Heart right ventricle (tissue), 16 donors: ENCODE measurements around the gene ABI3BP. TPM values are rescaled to one million over a fixed set of nuclear protein-coding genes. Genes with fewer than 3 reads are reported as not detected.

Experiments used
- ATAC-seq, 8 donors: fragments of 200-7000 bp; cut with Tn5 transposase; one replicate each; pipeline ENCODE4 v1.9.1; 2020; ENCODE audit warnings: mild to moderate bottlenecking in 8 of 8, moderate library complexity in 8 of 8, moderate number of reproducible peaks in 1 of 8
- DNase-seq, 2 donors: peaks; one replicate each; pipeline ENCODE4 v3.0.0-alpha.2; 2020
- H3K27ac ChIP-seq, 10 donors: fragments of 200-600 bp; sonication (generic) in 2 of 10; one replicate each; pipeline versions ENCODE4 v1.5.0 to v1.8.0; 2020 to 2022; ENCODE audit warnings: mild to moderate bottlenecking in 3 of 10
- H3K27me3 ChIP-seq, 7 donors: fragments of 200-600 bp; one replicate each; pipeline ENCODE4 v1.8.0; 2021 to 2022; ENCODE audit warnings: mild to moderate bottlenecking in 2 of 7
- H3K36me3 ChIP-seq, 9 donors: fragments of 200-600 bp; sonication (generic) in 1 of 9; one replicate each; pipeline versions ENCODE4 v1.5.0 to v1.8.0; 2020 to 2022; ENCODE audit warnings: mild to moderate bottlenecking in 2 of 9
- H3K4me1 ChIP-seq, 9 donors: fragments of 200-600 bp; sonication (generic) in 1 of 9; one replicate each; pipeline versions ENCODE4 v1.5.0 to v1.8.0; 2020 to 2022; ENCODE audit warnings: mild to moderate bottlenecking in 4 of 9
- H3K4me3 ChIP-seq, 10 donors: fragments of 200-600 bp; sonication (generic) in 2 of 10; one replicate each; pipeline versions ENCODE4 v1.5.0 to v1.8.0; 2020 to 2022; ENCODE audit warnings: mild to moderate bottlenecking in 7 of 10, moderate library complexity in 2 of 10
- H3K9me3 ChIP-seq, 11 donors: fragments of 200-600 bp in 10 of 11; sonication (generic) in 2 of 11; one replicate each; pipeline versions ENCODE4 v1.5.0 to v1.8.0; 2013 to 2022; ENCODE audit warnings: mild to moderate bottlenecking in 2 of 11, control low read depth in 1 of 11, moderate library complexity in 1 of 11
- WGBS, 2 donors: extraction: QIAGEN DNeasy Blood & Tissue Kit; methylation state at CpG; one replicate each; pipeline ENCODE4 v1.1.7; 2013; ENCODE audit warnings: inconsistent platforms in 1 of 2; 5-methylcytosine and 5-hydroxymethylcytosine counted together
- intact Hi-C, 10 donors: fragments of 100-400 bp; cut with DNase I; formaldehyde crosslinking; loops; one replicate each; pipeline versions ENCODE4 v1.11.1 to v1.14.2; 2022
- polyA plus RNA-seq, 2 donors: library from polyadenylated mRNA; stranded (reverse); fragments of 200-250 nt; gene quantifications; one replicate each; pipeline ENCODE4 v1.2.3, GENCODE V29; 2013
- total RNA-seq, 10 donors: library from RNA; stranded (reverse); fragmentation: NEBNext Ultra II Directional in 3 of 10; extraction: Animal tissue kit (Norgen Biotek cat#: 25700) in 3 of 10; gene quantifications; one replicate each; pipeline versions ENCODE4 v1.2.1 to v1.2.4, GENCODE V29; 2021 to 2023
- TF ChIP-seq, protein P1 (sequence below), 9 donors: fragments of 200-600 bp; sonication (generic) in 2 of 9; IDR thresholded peaks; one replicate each; pipeline versions ENCODE4 v1.5.0 to v1.8.0; 2021 to 2022; ENCODE audit warnings: antibody characterized with exemption in 9 of 9, mild to moderate bottlenecking in 5 of 9, moderate library complexity in 1 of 9
- donor health status: Arrhythmogenic right ventricular cardiomyopathy.
- donor health status: ischemic (EF 13 %, LVEDD 7.1; RV severe dilation, severe dysfunction).
- donor health status: healthy with polysubstance abuse.
- donor health status: DM: no; HTN: yes; CAD: no.
- donor health status: DM: no; HTN: no; CAD: no.
- donor health status: ischemic (EF 25% LVEDD 6.9; RV normal size, moderate dysfunction).
- donor health status: ischemic (EF 25% LVEDD 5.7; RV mildly dilated, moderate dysfunction).
- donor health status: healthy.
- donor health status: DM: yes; HTN: yes; CAD: no.
- donor health status: Ischemic cardiomyopathy.
- donor health status: ischemic (EF 35%, LVEDD 5.7; RV mildly dilated, moderate dysfunction).
- donor health status: nonischemic (EF 11% LVEDD 7.7; RV severe dilation, severe dysfunction).
- donor health status: DM: yes; HTN: yes; CAD: no.
- donor health status: PGD.
- donor health status: ischemic (EF 29% LVEDD 5.4; RV normal size, mild dysfunction).
- donor health status: nonischemic (EF 23%, LVEDD 6.1; RV moderate dilation, normal function).

ABI3BP gene
- total and polyA plus RNA-seq, 12 donors = 11.7 to 90.2 (median 26.5) TPM

DNA sequence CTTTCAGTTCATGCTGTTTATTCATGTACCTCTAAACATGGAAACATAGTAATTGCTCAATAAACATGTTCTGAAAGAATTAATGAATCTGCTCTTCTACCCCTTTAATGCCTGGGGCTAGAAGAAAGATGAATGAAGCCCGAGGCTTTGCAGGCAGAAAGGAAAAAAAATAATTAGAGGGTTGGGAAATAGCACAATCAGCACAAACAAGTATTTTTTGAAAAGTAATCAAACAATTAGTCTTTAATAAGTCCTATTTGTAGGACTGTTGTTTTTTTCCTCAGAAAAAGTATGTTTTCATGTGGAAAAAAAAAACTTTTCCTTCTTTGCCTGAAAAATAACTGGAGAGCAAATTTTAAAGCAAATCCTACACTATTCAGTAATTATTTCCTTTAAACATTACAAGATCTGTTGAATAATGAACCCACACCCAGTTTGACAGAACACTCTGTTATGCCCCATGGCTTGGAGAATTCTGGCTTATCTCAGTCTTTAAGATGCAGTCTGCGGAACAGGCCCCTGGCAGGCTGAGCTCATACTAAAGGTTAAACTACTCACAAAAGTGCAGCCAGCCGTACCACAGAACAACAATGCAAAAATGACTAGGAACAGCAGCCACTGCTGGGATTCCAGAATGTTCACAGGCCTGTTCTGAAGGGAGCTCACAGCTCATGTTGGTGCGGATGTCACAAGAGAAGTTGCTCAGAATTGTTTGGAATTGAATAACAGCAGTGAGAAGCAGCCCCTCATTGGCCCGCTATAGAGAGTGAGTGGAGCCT, 79.2 kb downstream of the ABI3BP start:
- Histone ChIP-seq H3K4me1 (peaks cover 0 to 5% (median 0%) of the 10 kb centered on the region in 9 donors), H3K9me3 (peaks cover 0 to under 1% (median 0%) of the 10 kb centered on the region in 11 donors), H3K27ac (peak overlapping the region in 3 of 10 donors; percentile 17 to 29 (median 26)), H3K27me3 (no peaks in the 10 kb centered on the region), H3K36me3 (no peaks in the 10 kb centered on the region), H3K4me3 (no peak overlapping the region)
- 68 to 74% methylated on average over 5 of the region's 5 CpGs for WGBS, 2 donors
- TF ChIP-seq, protein P1, sequence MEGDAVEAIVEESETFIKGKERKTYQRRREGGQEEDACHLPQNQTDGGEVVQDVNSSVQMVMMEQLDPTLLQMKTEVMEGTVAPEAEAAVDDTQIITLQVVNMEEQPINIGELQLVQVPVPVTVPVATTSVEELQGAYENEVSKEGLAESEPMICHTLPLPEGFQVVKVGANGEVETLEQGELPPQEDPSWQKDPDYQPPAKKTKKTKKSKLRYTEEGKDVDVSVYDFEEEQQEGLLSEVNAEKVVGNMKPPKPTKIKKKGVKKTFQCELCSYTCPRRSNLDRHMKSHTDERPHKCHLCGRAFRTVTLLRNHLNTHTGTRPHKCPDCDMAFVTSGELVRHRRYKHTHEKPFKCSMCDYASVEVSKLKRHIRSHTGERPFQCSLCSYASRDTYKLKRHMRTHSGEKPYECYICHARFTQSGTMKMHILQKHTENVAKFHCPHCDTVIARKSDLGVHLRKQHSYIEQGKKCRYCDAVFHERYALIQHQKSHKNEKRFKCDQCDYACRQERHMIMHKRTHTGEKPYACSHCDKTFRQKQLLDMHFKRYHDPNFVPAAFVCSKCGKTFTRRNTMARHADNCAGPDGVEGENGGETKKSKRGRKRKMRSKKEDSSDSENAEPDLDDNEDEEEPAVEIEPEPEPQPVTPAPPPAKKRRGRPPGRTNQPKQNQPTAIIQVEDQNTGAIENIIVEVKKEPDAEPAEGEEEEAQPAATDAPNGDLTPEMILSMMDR (IDR thresholded peaks at IDR 0.05) = no peak
- intact Hi-C loops = no loop called here
- ATAC-seq (peak in 5 of 8 donors; percentile 30 to 81 (median 47)), DNase-seq (no peak)

DNA sequence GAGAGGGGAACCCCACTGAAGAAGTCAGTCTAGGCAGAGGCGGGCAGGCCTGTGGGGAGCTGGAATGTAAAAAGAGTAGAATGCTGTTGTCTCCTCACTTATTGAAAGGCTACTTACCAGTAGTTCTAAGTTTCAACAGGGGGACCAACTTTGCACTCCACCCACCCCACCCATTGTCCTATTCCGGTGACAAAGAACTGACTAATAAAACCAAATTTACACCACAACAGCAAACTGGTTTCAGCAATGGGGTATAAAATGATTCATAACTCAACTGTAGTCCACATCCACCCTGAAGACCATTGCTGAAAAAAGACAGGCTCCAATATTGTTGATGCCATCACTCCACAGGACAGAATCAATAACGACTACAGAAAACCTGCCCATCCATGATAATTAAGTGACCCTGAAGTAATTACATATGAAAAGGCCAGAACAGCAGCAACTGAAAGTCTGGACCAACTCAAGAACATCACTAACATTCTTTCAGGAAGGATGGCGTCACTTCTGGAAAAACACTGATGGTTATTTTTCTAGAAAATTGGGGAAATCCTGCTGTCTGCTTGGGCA, 80.2 kb downstream of the ABI3BP start:
- Histone ChIP-seq H3K4me3 (no peak overlapping the region), H3K36me3 (no peaks in the 10 kb centered on the region), H3K27me3 (no peaks in the 10 kb centered on the region), H3K9me3 (peaks cover 0 to 5% (median 0%) of the 10 kb centered on the region in 11 donors), H3K4me1 (peaks cover 0 to 5% (median 0%) of the 10 kb centered on the region in 9 donors), H3K27ac (no peak overlapping the region)
- DNase-seq = no peak
- TF ChIP-seq, protein P1 (IDR thresholded peaks at IDR 0.05) = no peak
- ATAC-seq = no peak
- intact Hi-C loops = no loop called here
- WGBS, 2 donors = 89 to 90% methylated on average over 4 of the region's 4 CpGs

DNA sequence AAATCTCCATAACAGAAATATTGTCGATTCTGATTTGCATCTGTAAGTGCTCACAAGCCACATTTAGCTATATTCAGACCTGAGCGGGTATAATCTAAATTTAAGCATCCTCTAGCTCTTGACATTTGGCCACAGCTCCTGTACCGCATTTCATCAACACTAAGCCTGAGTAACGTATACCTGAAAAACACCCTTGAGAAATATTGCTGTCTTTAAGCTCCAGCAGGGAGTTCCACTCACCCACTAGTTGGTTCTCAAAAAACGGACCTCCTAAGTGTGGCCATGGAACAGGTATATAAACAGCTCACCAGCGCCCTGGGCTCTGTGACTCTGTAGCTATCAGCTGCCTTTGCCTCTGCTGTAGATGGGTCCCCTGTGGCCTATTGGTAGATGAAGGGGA, 80.7 kb downstream of the ABI3BP start:
- WGBS, 2 donors = 88 to 89% methylated on average over 6 of the region's 6 CpGs
- Histone ChIP-seq H3K4me3 (no peak overlapping the region), H3K36me3 (no peaks in the 10 kb centered on the region), H3K27me3 (no peaks in the 10 kb centered on the region), H3K4me1 (peaks cover 0 to 5% (median 0%) of the 10 kb centered on the region in 9 donors), H3K27ac (no peak overlapping the region), H3K9me3 (peaks cover 0 to 5% (median 0%) of the 10 kb centered on the region in 11 donors)
- ATAC-seq (no peak), DNase-seq (no peak)
- TF ChIP-seq, protein P1 (IDR thresholded peaks at IDR 0.05) = no peak
- intact Hi-C loops = no loop called here

DNA sequence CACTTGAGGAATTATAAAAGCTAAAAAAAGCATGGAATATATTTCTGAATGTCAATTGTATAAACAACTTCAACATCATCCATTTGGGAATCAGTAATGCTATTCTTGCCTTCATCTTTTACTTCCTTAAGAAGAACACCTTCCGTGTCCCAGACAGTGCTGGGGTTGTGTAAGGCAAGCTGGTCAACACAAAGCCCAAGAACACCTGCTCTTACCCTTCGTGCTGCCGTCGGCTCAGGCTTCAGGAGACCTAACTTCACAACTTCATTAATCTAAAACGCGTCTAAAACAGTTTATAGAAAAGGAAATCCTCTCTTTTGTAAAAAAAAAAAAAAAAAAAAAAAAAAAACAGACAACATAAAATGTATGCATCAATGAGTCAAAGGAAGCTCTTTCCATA, 81.3 kb downstream of the ABI3BP start:
- intact Hi-C loops = no loop called here
- H3K9me3 ChIP-seq = peaks cover 0 to 5% (median 0%) of the 10 kb centered on the region in 11 donors
- no peak overlapping the region for H3K27ac ChIP-seq
- no peaks in the 10 kb centered on the region for H3K27me3 ChIP-seq
- WGBS, 2 donors = 74 to 88% methylated on average over 6 of the region's 6 CpGs
- no peak for DNase-seq
- no peaks in the 10 kb centered on the region for H3K36me3 ChIP-seq
- H3K4me3 ChIP-seq = no peak overlapping the region
- no peak for ATAC-seq
- TF ChIP-seq, protein P1 (IDR thresholded peaks at IDR 0.05) = no peak
- H3K4me1 ChIP-seq = peaks cover 0 to 5% (median 0%) of the 10 kb centered on the region in 9 donors
